Measurements from ENCODE around the gene PHLDB1.
A peak's percentile ranks its signal among the peaks of the same experiment; 100 is the strongest.

The PHLDB1 gene

GRCh38 chr11:118649941-118650340 is 42.5 kb downstream of the PHLDB1 start:
- Histone ChIP-seq H3K27me3 (ENCODE audit: control insufficient read depth, insufficient read depth, low read length) (no peaks in the 10 kb centered on the region), H3K4me3 (ENCODE audit: low read length) (no peak overlapping the region), H3K36me3 (ENCODE audit: control insufficient read depth, insufficient read depth, low read length) (peaks cover 7% of the 10 kb centered on the region), H3K9me3 (ENCODE audit: control insufficient read depth, low read length) (no peaks in the 10 kb centered on the region), H3K4me1 (ENCODE audit: control insufficient read depth, insufficient read depth, low read length) (peaks cover 4% of the 10 kb centered on the region), H3K9ac (ENCODE audit: low read length) (no peak overlapping the region)

- no peaks in the 10 kb centered on the region for H3K27me3 ChIP-seq (ENCODE audit: control insufficient read depth, insufficient read depth, low read length)
- H3K4me1 ChIP-seq (ENCODE audit: control insufficient read depth, insufficient read depth, low read length), result peaks cover 4% of the 10 kb centered on the region
- H3K9ac ChIP-seq (ENCODE audit: low read length), result no peak overlapping the region
- H3K36me3 ChIP-seq (ENCODE audit: control insufficient read depth, insufficient read depth, low read length), result peaks cover 8% of the 10 kb centered on the region
- no peak overlapping the region for H3K4me3 ChIP-seq (ENCODE audit: low read length)
- H3K9me3 ChIP-seq (ENCODE audit: control insufficient read depth, low read length), result no peaks in the 10 kb centered on the region
Observed at GRCh38 chr11:118650366-118650765, 43.0 kb downstream of the PHLDB1 start.

GRCh38 chr11:118651820-118652219 is 44.4 kb downstream of the PHLDB1 start:
- peaks cover 4% of the 10 kb centered on the region for H3K4me1 ChIP-seq (ENCODE audit: control insufficient read depth, insufficient read depth, low read length)
- H3K9ac ChIP-seq (ENCODE audit: low read length), result no peak overlapping the region
- H3K4me3 ChIP-seq (ENCODE audit: low read length), result no peak overlapping the region
- H3K9me3 ChIP-seq (ENCODE audit: control insufficient read depth, low read length), result no peaks in the 10 kb centered on the region
- peaks cover 12% of the 10 kb centered on the region for H3K36me3 ChIP-seq (ENCODE audit: control insufficient read depth, insufficient read depth, low read length)
- H3K27me3 ChIP-seq (ENCODE audit: control insufficient read depth, insufficient read depth, low read length), result no peaks in the 10 kb centered on the region

GRCh38 chr11:118652681-118653181 is 45.3 kb downstream of the PHLDB1 start:
- peaks cover 12% of the 10 kb centered on the region for H3K36me3 ChIP-seq (ENCODE audit: control insufficient read depth, insufficient read depth, low read length)
- no peak overlapping the region for H3K9ac ChIP-seq (ENCODE audit: low read length)
- H3K4me1 ChIP-seq (ENCODE audit: control insufficient read depth, insufficient read depth, low read length), result peaks cover 4% of the 10 kb centered on the region
- H3K27me3 ChIP-seq (ENCODE audit: control insufficient read depth, insufficient read depth, low read length), result no peaks in the 10 kb centered on the region
- no peak overlapping the region for H3K4me3 ChIP-seq (ENCODE audit: low read length)
- no peaks in the 10 kb centered on the region for H3K9me3 ChIP-seq (ENCODE audit: control insufficient read depth, low read length)

GRCh38 chr11:118653684-118654390 is 46.4 kb downstream of the PHLDB1 start:
- peaks cover 12% of the 10 kb centered on the region for H3K36me3 ChIP-seq (ENCODE audit: control insufficient read depth, insufficient read depth, low read length)
- no peaks in the 10 kb centered on the region for H3K9me3 ChIP-seq (ENCODE audit: control insufficient read depth, low read length)
- H3K4me3 ChIP-seq (ENCODE audit: low read length), result no peak overlapping the region
- H3K4me1 ChIP-seq (ENCODE audit: control insufficient read depth, insufficient read depth, low read length), result peaks cover 6% of the 10 kb centered on the region
- no peaks in the 10 kb centered on the region for H3K27me3 ChIP-seq (ENCODE audit: control insufficient read depth, insufficient read depth, low read length)
- no peak overlapping the region for H3K9ac ChIP-seq (ENCODE audit: low read length)

- peaks cover 10% of the 10 kb centered on the region for H3K36me3 ChIP-seq (ENCODE audit: control insufficient read depth, insufficient read depth, low read length)
Observed at GRCh38 chr11:118655486-118656190, 48.2 kb downstream of the PHLDB1 start.

GRCh38 chr11:118656563-118657165 is 49.2 kb downstream of the PHLDB1 start:
- no peak overlapping the region for H3K4me3 ChIP-seq (ENCODE audit: low read length)
- peaks cover 17% of the 10 kb centered on the region for H3K4me1 ChIP-seq (ENCODE audit: control insufficient read depth, insufficient read depth, low read length)
- no peak overlapping the region for H3K9ac ChIP-seq (ENCODE audit: low read length)
- peaks cover 5% of the 10 kb centered on the region for H3K36me3 ChIP-seq (ENCODE audit: control insufficient read depth, insufficient read depth, low read length)
- no peaks in the 10 kb centered on the region for H3K27me3 ChIP-seq (ENCODE audit: control insufficient read depth, insufficient read depth, low read length)
- no peaks in the 10 kb centered on the region for H3K9me3 ChIP-seq (ENCODE audit: control insufficient read depth, low read length)

More at GRCh38 chr11:118655486-118656190, 48.2 kb downstream of the PHLDB1 start:
- no peak overlapping the region for H3K4me3 ChIP-seq (ENCODE audit: low read length)
- no peaks in the 10 kb centered on the region for H3K27me3 ChIP-seq (ENCODE audit: control insufficient read depth, insufficient read depth, low read length)
- peaks cover 17% of the 10 kb centered on the region for H3K4me1 ChIP-seq (ENCODE audit: control insufficient read depth, insufficient read depth, low read length)
- H3K9me3 ChIP-seq (ENCODE audit: control insufficient read depth, low read length), result no peaks in the 10 kb centered on the region
- H3K9ac ChIP-seq (ENCODE audit: low read length), result no peak overlapping the region

- Histone ChIP-seq H3K4me1 (ENCODE audit: control insufficient read depth, insufficient read depth, low read length) (peaks cover 17% of the 10 kb centered on the region), H3K9ac (ENCODE audit: low read length) (no peak overlapping the region), H3K4me3 (ENCODE audit: low read length) (no peak overlapping the region), H3K36me3 (ENCODE audit: control insufficient read depth, insufficient read depth, low read length) (peaks cover 5% of the 10 kb centered on the region), H3K9me3 (ENCODE audit: control insufficient read depth, low read length) (no peaks in the 10 kb centered on the region), H3K27me3 (ENCODE audit: control insufficient read depth, insufficient read depth, low read length) (no peaks in the 10 kb centered on the region)
Observed at GRCh38 chr11:118657238-118657637, 49.8 kb downstream of the PHLDB1 start.

- Histone ChIP-seq H3K27me3 (ENCODE audit: control insufficient read depth, insufficient read depth, low read length) (no peaks in the 10 kb centered on the region), H3K9me3 (ENCODE audit: control insufficient read depth, low read length) (no peaks in the 10 kb centered on the region), H3K4me1 (ENCODE audit: control insufficient read depth, insufficient read depth, low read length) (peaks cover 17% of the 10 kb centered on the region), H3K9ac (ENCODE audit: low read length) (no peak overlapping the region), H3K36me3 (ENCODE audit: control insufficient read depth, insufficient read depth, low read length) (peaks cover 5% of the 10 kb centered on the region), H3K4me3 (ENCODE audit: low read length) (no peak overlapping the region)
Observed at GRCh38 chr11:118657709-118658428, 50.5 kb downstream of the PHLDB1 start.

GRCh38 chr11:118658429-118659313 is 51.3 kb downstream of the PHLDB1 start:
- Histone ChIP-seq H3K27me3 (ENCODE audit: control insufficient read depth, insufficient read depth, low read length) (no peaks in the 10 kb centered on the region), H3K9ac (ENCODE audit: low read length) (no peak overlapping the region), H3K4me1 (ENCODE audit: control insufficient read depth, insufficient read depth, low read length) (peaks cover 17% of the 10 kb centered on the region), H3K36me3 (ENCODE audit: control insufficient read depth, insufficient read depth, low read length) (peaks cover 5% of the 10 kb centered on the region), H3K9me3 (ENCODE audit: control insufficient read depth, low read length) (no peaks in the 10 kb centered on the region), H3K4me3 (ENCODE audit: low read length) (no peak overlapping the region)

- peaks cover 17% of the 10 kb centered on the region for H3K4me1 ChIP-seq (ENCODE audit: control insufficient read depth, insufficient read depth, low read length)
- peaks cover 5% of the 10 kb centered on the region for H3K36me3 ChIP-seq (ENCODE audit: control insufficient read depth, insufficient read depth, low read length)
- H3K27me3 ChIP-seq (ENCODE audit: control insufficient read depth, insufficient read depth, low read length), result no peaks in the 10 kb centered on the region
- peak overlapping the region; percentile 17 for H3K9ac ChIP-seq (ENCODE audit: low read length)
- no peak overlapping the region for H3K4me3 ChIP-seq (ENCODE audit: low read length)
- H3K9me3 ChIP-seq (ENCODE audit: control insufficient read depth, low read length), result no peaks in the 10 kb centered on the region
Observed at GRCh38 chr11:118659314-118659952, 52.0 kb downstream of the PHLDB1 start.
